Esophagus squamous epithelium (tissue), 4 donors: Measurements from ENCODE around the gene PLSCR1.

Source experiments
- CTCF ChIP-seq, 6 experiments: fragments of 450-650 bp in 4 of 6; fragments of 200-600 bp in 2 of 6; sonication (generic) in 2 of 6; IDR thresholded peaks; one replicate each; pipeline ENCODE4 v1.5.1; 2016 to 2019; ENCODE audit warnings: antibody characterized with exemption in 6 of 6, mild to moderate bottlenecking in 4 of 6, moderate library complexity in 4 of 6
- POLR2A ChIP-seq, 4 donors: fragments of 450-650 bp; IDR thresholded peaks; one replicate each; pipeline ENCODE4 v1.6.1; 2017; ENCODE audit warnings: antibody characterized with exemption in 4 of 4, mild to moderate bottlenecking in 4 of 4, moderate library complexity in 3 of 4

DNA sequence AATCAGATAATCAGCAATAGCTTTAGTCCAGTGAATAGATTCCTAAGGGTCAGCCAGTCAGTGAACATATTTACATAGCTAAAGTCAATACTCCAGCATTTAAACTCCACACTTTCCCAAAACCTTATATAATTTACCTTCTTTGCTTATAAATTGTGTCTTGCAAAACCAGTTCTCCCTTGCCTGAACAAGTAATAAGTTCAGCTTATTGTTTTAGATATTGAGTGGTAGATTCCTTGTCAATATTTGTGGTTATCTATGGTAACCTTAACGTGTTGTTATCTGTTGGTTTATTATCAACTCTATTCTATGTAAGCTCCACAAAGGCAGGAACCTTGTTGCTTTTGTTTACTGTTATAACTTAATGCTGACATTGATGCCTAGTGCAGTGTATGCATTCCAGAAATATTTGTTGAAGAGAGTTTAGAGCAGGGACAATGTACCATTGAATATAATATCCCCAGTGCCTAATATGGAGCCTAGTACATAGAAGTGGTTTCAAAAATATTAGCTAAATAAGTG, 36.7 kb upstream of the PLSCR1 start:
- TF ChIP-seq CTCF (IDR thresholded peaks at IDR 0.05) (no peak), POLR2A (IDR thresholded peaks at IDR 0.05) (no peak)
